IMR-90 (cell line): Measurements from ENCODE around the gene DDT. TPM values are rescaled to one million over a fixed set of nuclear protein-coding genes. Genes with fewer than 3 reads are reported as not detected.

Source experiments
- ATAC-seq: fragments of 200-7000 bp; cut with Tn5 transposase; 2 replicates; pipeline ENCODE4 v1.9.1; 2020; ENCODE audit warnings: low read depth, mild to moderate bottlenecking, moderate library complexity
- BruUV-seq: library from RNA; stranded (reverse); fragments of 400-500 nt; replicated peaks from 2 replicates; lab custom pipeline; 2021; lab: Mats Ljungman, UMichigan
- CTCF ChIA-PET: fragments of 300-600 bp; formaldehyde crosslinking; extraction: SDS; loops from one replicate; lab custom pipeline; 2021; ENCODE audit warnings: antibody characterized with exemption; lab: Yijun Ruan, JAX
- POLR2A ChIA-PET: fragments of 300-600 bp; sonication (Branson Sonifier 250); formaldehyde crosslinking; loops from one replicate; lab custom pipeline; 2022; ENCODE audit warnings: antibody characterized with exemption; ENCODE audit not compliant: unreplicated experiment; lab: Charles Lee
- DNase-seq: peaks from one replicate; pipeline ENCODE4 v3.0.0; 2013
- H2AFZ ChIP-seq: replicated peaks from 2 replicates; pipeline ENCODE3; 2013; ENCODE audit warnings: low read length, mild to moderate bottlenecking; ENCODE audit not compliant: poor library complexity
- H2AK5ac ChIP-seq: 2 replicates; pipeline ENCODE4 v1.6.1; 2013; ENCODE audit warnings: low read depth, low read length, inconsistent platforms
- H2AK9ac ChIP-seq: replicated peaks from 2 replicates; pipeline ENCODE3; 2013; ENCODE audit warnings: mild to moderate bottlenecking, low read depth, low read length, moderate library complexity; ENCODE audit not compliant: poor library complexity
- H2BK120ac ChIP-seq: 2 replicates; pipeline ENCODE4 v1.6.1; 2013; ENCODE audit warnings: low read depth, low read length, inconsistent platforms
- H2BK15ac ChIP-seq: 3 replicates; pipeline ENCODE4 v1.6.1; 2013; ENCODE audit warnings: low read depth, low read length, inconsistent platforms
- H2BK20ac ChIP-seq: 2 replicates; pipeline ENCODE4 v1.6.1; 2013; ENCODE audit warnings: low read depth, mild to moderate bottlenecking, inconsistent platforms, low read length, moderate library complexity
- H2BK5ac ChIP-seq: 2 replicates; pipeline ENCODE4 v1.6.1; 2013; ENCODE audit warnings: mild to moderate bottlenecking, low read depth, low read length, inconsistent platforms; ENCODE audit not compliant: poor library complexity, severe bottlenecking
- H3K14ac ChIP-seq: replicated peaks from 2 replicates; pipeline ENCODE4 v1.6.1; 2013; ENCODE audit warnings: low read depth, low read length, inconsistent platforms
- H3K18ac ChIP-seq: 2 replicates; pipeline ENCODE4 v1.6.1; 2013; ENCODE audit warnings: low read depth, low read length, control low read depth
- H3K23ac ChIP-seq: 2 replicates; pipeline ENCODE4 v1.6.1; 2013; ENCODE audit warnings: low read depth, low read length, inconsistent platforms
- H3K27ac ChIP-seq: 2 replicates; pipeline ENCODE4 v1.5.1; 2013; ENCODE audit warnings: mild to moderate bottlenecking, control low read depth, low read length; ENCODE audit not compliant: insufficient read depth
- H3K27me3 ChIP-seq: 2 replicates; pipeline ENCODE4 v1.6.1; 2013; ENCODE audit warnings: low read length; ENCODE audit not compliant: control insufficient read depth, insufficient read depth
- H3K36me3 ChIP-seq: 2 replicates; pipeline ENCODE4 v1.6.1; 2013; ENCODE audit warnings: low read length, mixed read lengths; ENCODE audit not compliant: control insufficient read depth, insufficient read depth
- H3K4ac ChIP-seq: 2 replicates; pipeline ENCODE4 v1.6.1; 2013; ENCODE audit warnings: low read depth, low read length, inconsistent platforms
- H3K4me1 ChIP-seq: 2 replicates; pipeline ENCODE4 v1.6.1; 2013; ENCODE audit warnings: low read length, mixed read lengths; ENCODE audit not compliant: control insufficient read depth, insufficient read depth
- H3K4me2 ChIP-seq: 2 replicates; pipeline ENCODE4 v1.6.1; 2013; ENCODE audit warnings: low read depth, mild to moderate bottlenecking, control low read depth, low read length, moderate library complexity
- H3K4me3 ChIP-seq: 2 replicates; pipeline ENCODE4 v1.5.1; 2013; ENCODE audit warnings: low read depth, mild to moderate bottlenecking, control low read depth, low read length, moderate library complexity; ENCODE audit not compliant: insufficient read depth
- H3K56ac ChIP-seq: 2 replicates; pipeline ENCODE4 v1.6.1; 2013; ENCODE audit warnings: low read length, inconsistent platforms; ENCODE audit not compliant: insufficient read depth; ENCODE audit errors: extremely low read depth
- H3K79me1 ChIP-seq, 2 experiments: 2 replicates each; pipeline ENCODE4 v1.6.1; 2013; ENCODE audit warnings: low read length in 2 of 2, inconsistent platforms in 1 of 2, low read depth in 1 of 2
- H3K9ac ChIP-seq: 2 replicates; pipeline ENCODE4 v1.6.1; 2013; ENCODE audit warnings: low read depth, low read length, control low read depth
- H3K9me1 ChIP-seq: 2 replicates; pipeline ENCODE4 v1.6.1; 2013; ENCODE audit warnings: low read length, inconsistent platforms; ENCODE audit not compliant: insufficient read depth
- H3K9me3 ChIP-seq: 2 replicates; pipeline ENCODE4 v1.6.1; 2013; ENCODE audit warnings: low read length; ENCODE audit not compliant: control insufficient read depth, insufficient read depth
- H4K20me1 ChIP-seq: 2 replicates; pipeline ENCODE4 v1.6.1; 2013; ENCODE audit warnings: low read length, inconsistent platforms; ENCODE audit not compliant: insufficient read depth
- H4K5ac ChIP-seq: 2 replicates; pipeline ENCODE4 v1.6.1; 2013; ENCODE audit warnings: mild to moderate bottlenecking, low read depth, low read length, control low read depth
- H4K8ac ChIP-seq, 2 experiments: 2 replicates each; pipeline ENCODE4 v1.6.1; 2013; ENCODE audit warnings: low read depth in 2 of 2, low read length in 2 of 2, control low read depth in 1 of 2, inconsistent platforms in 1 of 2
- H4K91ac ChIP-seq: 2 replicates; pipeline ENCODE4 v1.6.1; 2013; ENCODE audit warnings: low read depth, low read length, inconsistent platforms; ENCODE audit not compliant: insufficient read depth
- BHLHE40 ChIP-seq: fragments of 150-350 bp; IDR thresholded peaks from 2 replicates; pipeline ENCODE4 v1.6.1; 2016; ENCODE audit warnings: mild to moderate bottlenecking, low read depth, low read length
- CEBPB ChIP-seq: IDR thresholded peaks from 2 replicates; pipeline ENCODE4 v1.6.1; 2012; ENCODE audit warnings: low read depth, low read length, improper control_type of control experiment
- CHD1 ChIP-seq: IDR thresholded peaks from 2 replicates; pipeline ENCODE4 v1.6.1; 2012; ENCODE audit warnings: low read depth, low read length, improper control_type of control experiment
- FOS ChIP-seq: fragments of 150-350 bp; IDR thresholded peaks from 2 replicates; pipeline ENCODE4 v1.6.1; 2016; ENCODE audit warnings: low read depth, low read length
- MAFK ChIP-seq: IDR thresholded peaks from 2 replicates; pipeline ENCODE4 v1.6.1; 2012; ENCODE audit warnings: low read depth, low read length, improper control_type of control experiment
- MAZ ChIP-seq: IDR thresholded peaks from 2 replicates; pipeline ENCODE4 v1.6.1; 2012; ENCODE audit warnings: low read depth, mild to moderate bottlenecking, low read length, improper control_type of control experiment, moderate library complexity, borderline replicate concordance
- MXI1 ChIP-seq: IDR thresholded peaks from 2 replicates; pipeline ENCODE4 v1.6.1; 2012; ENCODE audit warnings: low read depth, mild to moderate bottlenecking, low read length, moderate library complexity, borderline replicate concordance
- POLR2A ChIP-seq: IDR thresholded peaks from 2 replicates; pipeline ENCODE4 v1.6.1; 2012; ENCODE audit warnings: mild to moderate bottlenecking, low read depth, low read length
- RAD21 ChIP-seq: IDR thresholded peaks from 2 replicates; pipeline ENCODE4 v1.6.1; 2012; ENCODE audit warnings: low read length, improper control_type of control experiment
- RCOR1 ChIP-seq: IDR thresholded peaks from 2 replicates; pipeline ENCODE4 v1.6.1; 2012; ENCODE audit warnings: mild to moderate bottlenecking, low read length, improper control_type of control experiment; ENCODE audit not compliant: insufficient replicate concordance
- RFX5 ChIP-seq: IDR thresholded peaks from 2 replicates; pipeline ENCODE4 v1.8.0; 2012; ENCODE audit warnings: low read depth, mild to moderate bottlenecking, low read length, moderate library complexity
- SMC3 ChIP-seq: fragments of 150-350 bp; IDR thresholded peaks from 2 replicates; pipeline ENCODE4 v1.6.1; 2016; ENCODE audit warnings: low read depth, mild to moderate bottlenecking, antibody characterized with exemption, low read length, moderate library complexity
- WGBS, 2 experiments: methylation state at CpG; one replicate each; pipeline versions ENCODE4 v1.1.5 to v1.1.7; 2013; ENCODE audit warnings: missing lambda C conversion rate in 2 of 2; ENCODE audit not compliant: insufficient read length in 1 of 2; ENCODE audit errors: extremely low coverage in 2 of 2; 5-methylcytosine and 5-hydroxymethylcytosine counted together
- dilution Hi-C: fragments of 300-500 bp; cut with HindIII; formaldehyde crosslinking; loops from one replicate; pipeline ENCODE4 v1.14.3; 2018; ENCODE audit warnings: low sequenced_read_pairs; ENCODE audit not compliant: unreplicated experiment
- in situ Hi-C: fragments of 300-500 bp; cut with MboI; formaldehyde crosslinking; loops from 3 replicates; pipeline ENCODE4 v1.14.3; 2019; ENCODE audit warnings: low sequenced_read_pairs, inconsistent platforms, mixed read lengths
- intact Hi-C: fragments of 100-400 bp; cut with micrococcal nuclease; formaldehyde crosslinking; loops from 2 replicates; pipeline ENCODE4 v1.10.0; 2022
- polyA plus RNA-seq, 3 experiments: library from polyadenylated mRNA; depleted of rRNA; stranded (reverse); fragments of >200 nt; gene quantifications; 2 replicates each; pipeline ENCODE4 v1.2.3, GENCODE V29; 2012; ENCODE audit warnings: low replicate concordance in 1 of 3
- total RNA-seq: library from RNA; depleted of rRNA; stranded (reverse); fragments of >200 nt; gene quantifications from 2 replicates; pipeline ENCODE4 v1.2.3, GENCODE V29; 2012

The DDT gene
- total and polyA plus RNA-seq, 2 of the 4 experiments (the other 2 are of a cell fraction) = 54.8 to 151 TPM

GRCh38 chr22:24010018-24010391 lies 35.8 kb upstream of the DDT start:
- intact Hi-C loops (loop anchor here (2.0 to 10.0 kb wide), 2 partner anchors 75 to 137 kb away; no protein-coding TSS in a partner anchor), dilution Hi-C loops (no loop called here), in situ Hi-C loops (no loop called here)
- H2BK15ac ChIP-seq = no peak overlapping the region
- no peak overlapping the region for H3K56ac ChIP-seq
- H3K4me3 ChIP-seq = no peak overlapping the region
- H3K79me1 ChIP-seq = peaks cover 11 to 30% of the 10 kb centered on the region in 2 experiments
- H3K9ac ChIP-seq = no peak overlapping the region
- no peak overlapping the region for H2BK20ac ChIP-seq
- H4K5ac ChIP-seq = no peak overlapping the region
- no peaks in the 10 kb centered on the region for H3K36me3 ChIP-seq
- H2AFZ ChIP-seq = no peak overlapping the region
- H3K23ac ChIP-seq = no peak overlapping the region
- H3K4me2 ChIP-seq = no peak overlapping the region
- H2AK9ac ChIP-seq = no peak overlapping the region
- H3K18ac ChIP-seq = no peak overlapping the region
- ChIA-PET CTCF (interaction anchor here (1.1 kb wide), 1 partner anchor 29 kb away, joined by 3 read pairs; no protein-coding TSS in a partner anchor), POLR2A (no interaction called here)
- H4K91ac ChIP-seq = no peak overlapping the region
- no peaks in the 10 kb centered on the region for H3K9me3 ChIP-seq
- ATAC-seq = no peak
- H3K27ac ChIP-seq = no peak overlapping the region
- H2BK120ac ChIP-seq = no peak overlapping the region
- peaks cover 3% of the 10 kb centered on the region; the same call in 1 of the 2 replicates for H3K9me1 ChIP-seq
- no peak overlapping the region for H2BK5ac ChIP-seq
- no peak overlapping the region; a peak in 1 of 4 replicates for H4K8ac ChIP-seq
- no peaks in the 10 kb centered on the region; the same call in 1 of the 2 replicates for H3K27me3 ChIP-seq
- peaks cover 3% of the 10 kb centered on the region; the same call in 1 of the 2 replicates for H3K4me1 ChIP-seq
- no peak overlapping the region for H3K4ac ChIP-seq
- no peak overlapping the region for H3K14ac ChIP-seq
- H4K20me1 ChIP-seq = peaks cover 4% of the 10 kb centered on the region; the same call in 1 of the 2 replicates
- no TSS peak for BruUV-seq
- WGBS, 2 experiments = no CpG with 5 or more reads among the region's 2 CpGs
- DNase-seq = no peak
- no peak overlapping the region for H2AK5ac ChIP-seq
- TF ChIP-seq FOS (no peak), MAZ (no peak), RFX5 (no peak), MAFK (no peak), POLR2A (no peak), BHLHE40 (no peak), MXI1 (no peak), CHD1 (no peak), RAD21 (no peak), SMC3 (no peak), CEBPB (no peak), RCOR1 (no peak)
